Measurements from ENCODE around the gene SCMH1.

- TF ChIP-seq, protein P1, sequence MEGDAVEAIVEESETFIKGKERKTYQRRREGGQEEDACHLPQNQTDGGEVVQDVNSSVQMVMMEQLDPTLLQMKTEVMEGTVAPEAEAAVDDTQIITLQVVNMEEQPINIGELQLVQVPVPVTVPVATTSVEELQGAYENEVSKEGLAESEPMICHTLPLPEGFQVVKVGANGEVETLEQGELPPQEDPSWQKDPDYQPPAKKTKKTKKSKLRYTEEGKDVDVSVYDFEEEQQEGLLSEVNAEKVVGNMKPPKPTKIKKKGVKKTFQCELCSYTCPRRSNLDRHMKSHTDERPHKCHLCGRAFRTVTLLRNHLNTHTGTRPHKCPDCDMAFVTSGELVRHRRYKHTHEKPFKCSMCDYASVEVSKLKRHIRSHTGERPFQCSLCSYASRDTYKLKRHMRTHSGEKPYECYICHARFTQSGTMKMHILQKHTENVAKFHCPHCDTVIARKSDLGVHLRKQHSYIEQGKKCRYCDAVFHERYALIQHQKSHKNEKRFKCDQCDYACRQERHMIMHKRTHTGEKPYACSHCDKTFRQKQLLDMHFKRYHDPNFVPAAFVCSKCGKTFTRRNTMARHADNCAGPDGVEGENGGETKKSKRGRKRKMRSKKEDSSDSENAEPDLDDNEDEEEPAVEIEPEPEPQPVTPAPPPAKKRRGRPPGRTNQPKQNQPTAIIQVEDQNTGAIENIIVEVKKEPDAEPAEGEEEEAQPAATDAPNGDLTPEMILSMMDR (IDR thresholded peaks at IDR 0.05): no peak
- TF ChIP-seq POLR2A (IDR thresholded peaks at IDR 0.05) (no peak), POLR2AphosphoS5 (IDR thresholded peaks at IDR 0.05) (no peak)
Measured at GRCh38 chr1:41100170-41100569, 141.9 kb downstream of the SCMH1 start.

Data from breast epithelium (tissue), 3 donors.